Ureter (tissue), 1 donor: ENCODE measurements around the gene ABCD1. TPM values are rescaled to one million over a fixed set of nuclear protein-coding genes. Genes with fewer than 3 reads are reported as not detected.
"Not testable (repeated sequence)": the region's sequence is repeated elsewhere in the genome, so short reads cannot be mapped to it uniquely, and the experiment has no call there.

ENCODE experiments used
- DNase-seq: peaks from one replicate; pipeline ENCODE4 v3.0.0-alpha.2; 2020; ENCODE audit warnings: low spot score
- total RNA-seq: library from RNA; stranded (reverse); gene quantifications from one replicate; pipeline ENCODE4 v1.2.4, GENCODE V29; 2023
- donor health status: DM: yes; HTN: yes; CAD: no.

The ABCD1 gene
- total RNA-seq, 1 donor from 2014 or later = 15.1 TPM

GRCh38 chrX:153734871-153735270 lies 10.2 kb downstream of the ABCD1 start:
- DNase-seq = no peak

- DNase-seq = no peak
These were observed 10.6 kb downstream of the ABCD1 start for GRCh38 chrX:153735274-153735673.

- DNase-seq = no peak
These were observed 11.6 kb downstream of the ABCD1 start for GRCh38 chrX:153736071-153736820.

GRCh38 chrX:153736871-153737441 lies 12.3 kb downstream of the ABCD1 start:
- DNase-seq = no peak

- DNase-seq = no peak
These were observed 13.5 kb downstream of the ABCD1 start for GRCh38 chrX:153738056-153738605.

GRCh38 chrX:153739754-153740486 lies 15.3 kb downstream of the ABCD1 start:
- DNase-seq = peak; percentile 40

GRCh38 chrX:153740631-153741222 lies 16.1 kb downstream of the ABCD1 start:
- no peak for DNase-seq

GRCh38 chrX:153741446-153741845 lies 16.8 kb downstream of the ABCD1 start:
- DNase-seq = no peak

GRCh38 chrX:153742111-153742510 lies 17.5 kb downstream of the ABCD1 start:
- DNase-seq = not testable (repeated sequence)

- peak; percentile 41 for DNase-seq
These were observed 18.3 kb downstream of the ABCD1 start for GRCh38 chrX:153742796-153743467.

GRCh38 chrX:153743468-153744209 lies 19.0 kb downstream of the ABCD1 start:
- peak; percentile 81 for DNase-seq

GRCh38 chrX:153744210-153745066 lies 19.8 kb downstream of the ABCD1 start:
- DNase-seq = peak; percentile 52

- peak; percentile 40 for DNase-seq
These were observed 20.4 kb downstream of the ABCD1 start for GRCh38 chrX:153745067-153745433.

GRCh38 chrX:153746359-153746758 lies 21.7 kb downstream of the ABCD1 start:
- no peak for DNase-seq

- DNase-seq = not testable (repeated sequence)
These were observed 22.3 kb downstream of the ABCD1 start for GRCh38 chrX:153746991-153747390.

GRCh38 chrX:153749017-153749416 lies 24.4 kb downstream of the ABCD1 start:
- not testable (repeated sequence) for DNase-seq

- no peak for DNase-seq
These were observed 25.6 kb downstream of the ABCD1 start for GRCh38 chrX:153750127-153750774.

- no peak for DNase-seq
These were observed 30.5 kb downstream of the ABCD1 start for GRCh38 chrX:153755136-153755535.

- DNase-seq = no peak
These were observed 37.2 kb downstream of the ABCD1 start for GRCh38 chrX:153761863-153762262.
